GM12891 (cell line): ENCODE data around the gene FAM20C.

Experiments used
- POLR2A ChIP-seq: IDR thresholded peaks from 2 replicates; pipeline ENCODE4 v1.6.1; 2011; ENCODE audit warnings: low read depth, low read length, control low read depth
- POLR2AphosphoS5 ChIP-seq: IDR thresholded peaks from 2 replicates; pipeline ENCODE4 v1.6.1; 2011; ENCODE audit warnings: low read depth, low read length, control low read depth
- TAF1 ChIP-seq: IDR thresholded peaks from 2 replicates; pipeline ENCODE4 v1.6.1; 2011; ENCODE audit warnings: low read depth, low read length, control low read depth

DNA sequence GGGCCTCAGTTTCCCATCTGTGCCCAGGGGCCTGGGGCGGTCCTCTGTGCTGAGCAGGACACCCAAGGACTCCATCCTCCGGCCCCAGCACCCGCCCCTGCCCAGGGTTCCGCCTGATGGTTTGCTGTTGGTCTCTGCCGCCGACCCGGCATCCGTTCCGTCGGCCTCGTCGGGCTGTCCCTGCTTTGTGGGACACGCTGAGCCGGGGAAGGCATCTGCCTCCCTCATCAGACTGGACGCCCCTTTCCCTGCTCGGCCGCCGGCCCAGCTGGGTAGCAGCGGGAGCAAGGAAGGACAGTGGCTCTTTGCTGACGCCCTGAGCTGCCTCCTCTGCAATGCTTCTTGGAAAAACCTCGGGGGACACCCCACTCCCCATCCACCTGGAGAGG is 39.5 kb downstream of the FAM20C start:
- no peak for TF ChIP-seq POLR2AphosphoS5
- TF ChIP-seq POLR2A = no peak
- no peak for TF ChIP-seq TAF1
